GM18951 (cell line): Measurements from ENCODE around the gene EXOC3L4.

Experiments
- POLR2A ChIP-seq: IDR thresholded peaks from 4 replicates; pipeline ENCODE4 v1.6.1; 2011; ENCODE audit warnings: mild to moderate bottlenecking; ENCODE audit not compliant: insufficient read length, insufficient read depth; ENCODE audit errors: extremely low read depth
- in situ Hi-C: fragments of 300-500 bp; cut with MboI; formaldehyde crosslinking; loops from one replicate; pipeline ENCODE4 v1.12.0; 2022; ENCODE audit warnings: low sequenced_read_pairs, mixed read lengths, inconsistent platforms; ENCODE audit not compliant: unreplicated experiment

EXOC3L4 gene

DNA sequence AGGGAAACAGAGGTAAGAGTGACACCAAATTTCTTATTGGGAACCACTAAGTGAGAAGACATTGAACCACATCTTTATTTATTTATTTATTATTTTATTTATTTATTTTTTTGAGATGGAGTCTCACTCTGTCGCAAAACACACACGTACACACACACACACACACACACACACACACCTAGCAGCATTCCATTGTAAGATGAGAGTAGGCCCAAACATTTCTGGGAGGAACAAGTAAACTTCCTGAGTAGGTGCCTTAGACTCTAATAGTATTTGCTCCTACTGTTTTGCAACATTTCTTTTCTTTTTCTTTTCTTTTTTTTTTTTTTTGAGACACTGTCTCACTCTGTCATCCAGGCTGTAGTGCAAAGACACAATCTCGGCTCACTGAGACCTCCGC lies 30.1 kb upstream of the EXOC3L4 start:
- in situ Hi-C loops = loop anchor here (10.0 kb wide), 1 partner anchor 370 kb away; no protein-coding TSS in a partner anchor

DNA sequence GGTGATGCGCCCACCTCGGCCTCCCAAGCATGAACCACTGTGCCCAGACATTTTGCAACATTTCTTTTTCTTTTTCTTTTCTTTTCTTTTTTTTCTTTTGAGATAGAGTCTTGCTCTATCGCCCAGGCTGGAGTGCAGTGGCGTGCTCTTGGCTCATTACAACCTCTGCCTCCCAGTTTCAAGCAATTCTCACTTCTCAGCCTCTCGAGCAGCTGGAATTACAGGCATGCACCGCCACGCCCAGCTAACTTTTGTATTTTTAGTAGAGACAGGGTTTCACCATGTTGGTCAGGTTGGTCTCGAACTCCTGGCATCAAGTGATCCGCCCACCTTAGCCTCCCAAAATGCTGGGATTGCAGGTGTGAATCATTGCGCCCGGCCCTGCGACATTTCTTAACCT lies 29.5 kb upstream of the EXOC3L4 start:
- no peak for TF ChIP-seq POLR2A
- in situ Hi-C loops = loop anchor here (10.0 kb wide), 1 partner anchor 370 kb away; no protein-coding TSS in a partner anchor

More for the DNA sequence above, 30.1 kb upstream of the EXOC3L4 start:
- no peak for TF ChIP-seq POLR2A

- no peak for TF ChIP-seq POLR2A
- in situ Hi-C loops = loop anchor here (10.0 kb wide), 1 partner anchor 371 kb away; no protein-coding TSS in a partner anchor
These were observed 28.7 kb upstream of the EXOC3L4 start for GRCh38 chr14:103065861-103066260.

DNA sequence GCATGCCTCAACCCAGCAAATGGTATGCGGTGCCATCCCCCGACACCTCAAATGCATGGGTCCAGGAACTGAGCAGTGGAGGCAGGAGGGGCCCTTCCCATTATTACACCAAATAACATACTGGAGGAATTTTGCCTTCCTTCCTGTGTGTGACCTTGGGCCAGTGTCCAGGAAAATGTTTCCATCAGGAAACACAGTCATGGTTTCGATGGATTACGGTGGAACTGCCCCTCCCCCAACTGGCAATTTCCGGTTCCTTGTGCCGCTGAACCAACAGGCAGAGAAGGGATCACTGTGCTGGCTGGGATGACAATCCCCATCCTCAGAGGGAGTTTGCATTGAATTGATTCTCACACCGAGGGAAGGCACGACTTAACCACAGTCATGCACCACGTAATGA lies 28.1 kb upstream of the EXOC3L4 start:
- in situ Hi-C loops = loop anchor here (10.0 kb wide), 1 partner anchor 372 kb away; no protein-coding TSS in a partner anchor
- no peak for TF ChIP-seq POLR2A

- in situ Hi-C loops = loop anchor here (10.0 kb wide), 1 partner anchor 373 kb away; no protein-coding TSS in a partner anchor
- no peak for TF ChIP-seq POLR2A
These were observed 27.1 kb upstream of the EXOC3L4 start for GRCh38 chr14:103067231-103067954.

DNA sequence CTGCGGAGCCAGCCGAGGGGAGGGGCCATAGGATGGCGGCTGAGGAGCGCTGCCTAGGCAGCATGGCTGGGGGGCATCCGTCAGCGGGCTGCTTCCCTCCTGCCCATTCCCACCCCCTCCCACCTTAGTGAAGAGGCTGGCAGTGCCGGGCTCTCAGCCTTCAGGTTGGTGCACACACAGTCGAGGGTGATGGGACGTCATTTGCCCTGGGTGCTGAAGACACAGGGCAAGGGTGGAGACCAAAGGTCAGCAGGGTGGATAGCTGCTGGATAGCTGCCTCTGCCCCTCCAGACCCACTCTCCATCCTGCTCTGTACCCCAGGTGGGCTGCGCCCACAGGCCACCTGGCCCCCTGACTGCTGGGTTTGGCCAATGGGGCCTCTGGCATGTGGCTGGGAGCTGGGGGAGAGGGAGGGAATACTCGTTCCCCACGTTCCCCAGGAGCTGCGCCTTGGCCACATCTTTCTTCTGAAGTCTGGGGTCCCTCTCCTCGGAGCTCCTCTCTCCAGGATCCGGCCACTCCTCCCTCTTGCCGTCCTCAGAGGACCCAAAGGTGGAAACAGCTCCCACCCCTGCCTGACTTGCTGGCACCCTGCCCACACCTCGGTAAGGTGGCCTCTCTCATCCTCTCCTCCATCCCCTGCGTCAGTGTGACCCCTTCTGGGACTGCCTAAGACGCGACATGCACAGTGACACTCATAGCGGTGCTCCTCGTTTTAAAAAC lies 26.0 kb upstream of the EXOC3L4 start:
- in situ Hi-C loops = loop anchor here (10.0 kb wide), 1 partner anchor 374 kb away; no protein-coding TSS in a partner anchor
- TF ChIP-seq POLR2A = no peak

GRCh38 chr14:103070263-103070885 lies 24.2 kb upstream of the EXOC3L4 start:
- no peak for TF ChIP-seq POLR2A
- in situ Hi-C loops = no loop called here

- no peak for TF ChIP-seq POLR2A
- in situ Hi-C loops = no loop called here
These were observed 23.5 kb upstream of the EXOC3L4 start for GRCh38 chr14:103070971-103071542.

DNA sequence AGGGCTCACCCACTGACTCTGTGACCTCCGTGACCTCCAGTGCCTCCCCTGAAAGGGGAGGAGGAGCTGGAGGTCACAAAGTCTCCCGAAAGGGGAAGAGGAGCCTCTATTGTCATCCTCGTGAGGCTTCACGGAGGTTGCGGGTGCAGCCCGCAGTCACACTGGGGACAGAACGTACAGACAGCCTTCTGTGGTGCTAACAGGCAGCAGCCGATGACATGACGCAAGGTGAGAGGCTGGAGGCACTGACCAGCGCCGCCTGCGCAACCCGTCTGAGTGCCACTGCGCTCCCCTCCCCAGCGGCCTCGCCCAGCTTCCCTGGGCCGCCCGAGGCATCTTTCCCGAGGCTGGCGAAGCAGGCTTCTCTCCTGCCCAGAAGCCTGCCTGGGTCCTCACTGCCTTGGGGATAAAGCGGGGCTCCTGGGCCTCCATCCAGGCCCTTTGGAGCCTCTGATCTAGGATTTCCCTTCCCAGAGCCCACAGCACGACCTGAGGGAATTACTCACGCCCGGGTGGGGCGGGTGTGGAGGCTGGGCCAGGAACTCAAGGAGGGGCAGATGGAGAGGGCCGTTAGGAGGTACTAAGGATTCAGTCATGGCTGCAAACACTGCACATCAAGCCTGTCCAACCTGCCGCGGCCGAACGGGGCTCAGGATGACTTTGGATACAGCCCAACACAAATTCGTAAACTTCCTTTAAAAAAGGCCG lies 22.8 kb upstream of the EXOC3L4 start:
- TF ChIP-seq POLR2A = no peak
- in situ Hi-C loops = no loop called here

DNA sequence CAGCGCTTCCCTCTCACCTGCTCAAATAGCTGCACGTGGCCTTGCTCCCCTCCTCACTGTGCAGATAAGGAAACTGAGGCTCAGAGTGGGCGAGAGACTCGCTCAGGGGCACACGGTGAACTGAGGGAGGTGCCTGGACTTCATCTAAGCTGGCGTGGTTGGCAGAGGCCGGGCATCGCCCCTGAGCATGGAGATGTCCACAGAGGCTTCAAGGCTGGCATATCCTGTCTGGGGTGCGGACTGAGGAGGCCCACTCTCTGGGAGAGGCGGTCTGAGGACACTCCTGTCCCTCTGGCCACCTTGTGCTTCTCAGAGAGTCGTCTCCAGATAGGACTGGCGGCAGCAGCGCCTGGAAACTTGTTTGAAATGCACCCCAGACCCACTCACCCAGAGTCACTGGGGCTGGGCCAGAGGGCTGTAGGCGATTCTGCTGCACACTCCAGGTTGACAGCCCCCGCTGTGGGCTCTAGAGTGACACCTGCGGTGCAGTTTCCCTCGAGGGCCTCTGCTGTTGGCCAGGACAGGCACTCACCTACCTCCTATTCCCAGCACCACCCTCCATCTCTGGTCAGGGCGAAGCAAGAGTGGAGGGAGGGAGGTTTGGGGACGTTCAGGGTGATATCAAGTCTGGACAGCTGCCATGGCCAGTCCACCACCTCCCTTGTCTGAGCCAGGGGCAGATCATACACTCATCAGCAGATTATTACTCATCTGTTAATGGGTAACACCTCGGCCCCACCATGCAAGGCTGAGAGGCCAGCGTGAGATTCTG lies 21.7 kb upstream of the EXOC3L4 start:
- in situ Hi-C loops = no loop called here
- TF ChIP-seq POLR2A = no peak

DNA sequence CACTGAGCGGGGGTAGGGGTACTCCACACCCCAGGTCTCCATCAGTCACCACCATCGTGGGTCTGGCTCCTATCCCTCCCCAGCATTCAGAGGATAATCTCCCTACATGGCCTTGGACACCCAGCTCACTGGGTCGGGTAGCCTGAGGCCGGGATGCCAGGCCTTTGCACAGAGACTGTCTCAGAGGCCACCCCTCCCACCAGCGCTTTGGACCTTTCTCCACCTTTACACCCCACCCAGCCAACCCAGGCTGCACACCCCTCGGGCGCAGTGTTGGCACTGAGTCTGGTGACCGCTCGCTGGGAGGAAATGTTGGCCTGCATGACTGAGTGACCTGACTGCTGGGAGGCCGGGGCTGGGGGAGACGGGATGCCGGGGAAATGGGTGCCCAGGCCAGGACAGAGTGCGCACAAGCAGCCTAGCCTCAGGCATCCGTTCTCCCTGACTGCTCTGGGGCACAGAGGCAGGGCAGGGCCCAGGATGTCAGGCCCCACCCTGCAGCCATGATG lies 21.1 kb upstream of the EXOC3L4 start:
- no peak for TF ChIP-seq POLR2A
- in situ Hi-C loops = no loop called here
